HEK293 (cell line): ENCODE measurements around the gene JUP.

ENCODE experiments used
- ZFP37 ChIP-seq: fragments of 450-650 bp; formaldehyde crosslinking; IDR thresholded peaks from 2 replicates; pipeline ENCODE4 v1.5.1; 2016; ENCODE audit warnings: missing biosample characterization, missing genetic modification characterization
- ZNF658 ChIP-seq: fragments of 450-650 bp; formaldehyde crosslinking; IDR thresholded peaks from 2 replicates; pipeline ENCODE4; 2016; ENCODE audit warnings: missing biosample characterization, missing genetic modification characterization
- TF ChIP-seq, protein P1 (sequence below): fragments of 450-650 bp; formaldehyde crosslinking; IDR thresholded peaks from 2 replicates; pipeline ENCODE4 v1.5.1; 2016; ENCODE audit warnings: missing biosample characterization, missing genetic modification characterization

DNA sequence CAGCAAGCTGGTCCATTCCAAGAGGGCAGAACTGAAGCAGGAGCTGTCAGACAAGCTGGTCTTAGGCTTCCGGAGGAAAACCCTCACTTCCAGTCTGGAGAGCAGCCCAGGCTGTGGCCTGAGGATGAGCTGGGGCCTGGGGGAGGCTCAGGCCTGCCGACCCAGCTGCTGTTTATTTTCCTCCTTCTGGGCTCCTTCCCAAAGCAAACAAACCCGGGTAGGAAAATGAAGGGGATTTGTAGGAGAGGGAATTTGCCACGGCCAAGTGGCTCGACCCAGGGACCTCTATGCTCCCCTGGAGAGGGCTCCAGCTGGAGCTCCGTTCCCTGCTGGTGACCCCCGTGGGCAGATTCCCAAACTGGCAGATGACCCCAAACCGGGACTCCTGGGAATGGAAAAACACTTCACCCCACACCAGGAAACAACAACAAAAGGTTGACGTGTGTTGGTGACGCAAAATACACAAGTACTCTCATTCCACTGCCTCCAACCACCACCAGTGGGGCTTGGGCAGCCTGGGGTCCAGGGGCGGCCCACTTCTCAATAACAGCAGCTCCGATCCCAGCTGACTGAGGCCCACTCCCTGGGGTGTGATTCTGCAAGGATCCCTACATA is 8.8 kb downstream of the JUP start:
- TF ChIP-seq, protein P1, sequence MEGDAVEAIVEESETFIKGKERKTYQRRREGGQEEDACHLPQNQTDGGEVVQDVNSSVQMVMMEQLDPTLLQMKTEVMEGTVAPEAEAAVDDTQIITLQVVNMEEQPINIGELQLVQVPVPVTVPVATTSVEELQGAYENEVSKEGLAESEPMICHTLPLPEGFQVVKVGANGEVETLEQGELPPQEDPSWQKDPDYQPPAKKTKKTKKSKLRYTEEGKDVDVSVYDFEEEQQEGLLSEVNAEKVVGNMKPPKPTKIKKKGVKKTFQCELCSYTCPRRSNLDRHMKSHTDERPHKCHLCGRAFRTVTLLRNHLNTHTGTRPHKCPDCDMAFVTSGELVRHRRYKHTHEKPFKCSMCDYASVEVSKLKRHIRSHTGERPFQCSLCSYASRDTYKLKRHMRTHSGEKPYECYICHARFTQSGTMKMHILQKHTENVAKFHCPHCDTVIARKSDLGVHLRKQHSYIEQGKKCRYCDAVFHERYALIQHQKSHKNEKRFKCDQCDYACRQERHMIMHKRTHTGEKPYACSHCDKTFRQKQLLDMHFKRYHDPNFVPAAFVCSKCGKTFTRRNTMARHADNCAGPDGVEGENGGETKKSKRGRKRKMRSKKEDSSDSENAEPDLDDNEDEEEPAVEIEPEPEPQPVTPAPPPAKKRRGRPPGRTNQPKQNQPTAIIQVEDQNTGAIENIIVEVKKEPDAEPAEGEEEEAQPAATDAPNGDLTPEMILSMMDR = no peak
- TF ChIP-seq ZNF658 (no peak), ZFP37 (tag by site-specific recombination) (no peak)
